ENCODE data around the gene CD101. TPM values are rescaled to one million over a fixed set of nuclear protein-coding genes. Genes with fewer than 3 reads are reported as not detected.

CD101 gene
- total and polyA plus RNA-seq, 10 donors = 1.0 to 15.9 (median 6.8) TPM

DNA sequence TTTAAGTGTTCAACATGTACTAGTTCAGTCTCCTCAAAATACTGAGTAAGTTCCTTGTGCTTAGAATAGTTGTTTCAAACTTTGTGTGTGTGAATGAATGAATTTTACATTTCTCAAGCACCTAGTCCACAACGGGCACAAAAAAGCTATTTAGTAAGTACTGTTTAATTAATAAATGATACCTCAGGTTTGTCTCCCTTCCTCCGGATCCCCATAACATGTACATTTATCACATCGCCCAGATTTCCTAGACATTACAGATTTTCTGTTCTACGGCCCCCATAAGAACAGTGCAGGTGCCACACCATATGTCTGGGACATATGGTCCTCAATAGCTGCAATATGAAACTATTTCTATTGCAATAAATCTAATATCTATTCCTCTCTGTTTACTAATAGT is 57.2 kb downstream of the CD101 start:
- Histone ChIP-seq H3K4me3 (peak overlapping the region in 5 of 8 donors; percentile 74 to 91 (median 79)), H3K9me3 (no peaks in the 10 kb centered on the region), H3K4me1 (peaks cover 6 to 57% (median 24%) of the 10 kb centered on the region in 6 donors), H3K27ac (peak overlapping the region; percentile 67 to 93 (median 86)), H3K27me3 (replicated peaks in 1 of 7) (no peaks in the 10 kb centered on the region), H3K36me3 (peaks cover 0 to 13% (median 0%) of the 10 kb centered on the region in 6 donors)
- DNase-seq = no peak
- intact Hi-C loops (cut with DNase I; ENCODE audit: low total_unique reads) = loop anchor here (5.0 to 10.0 kb wide), 3 partner anchors 204 to 337 kb away; no protein-coding TSS in a partner anchor
- 15 to 31% (median 23%) methylated on average over 4 of the region's 4 CpGs for whole genome bisulfite sequencing, 5 donors
- TF ChIP-seq POLR2AphosphoS5 (IDR thresholded peaks at IDR 0.05) = no peak
- no peak for TF ChIP-seq POLR2A (IDR thresholded peaks at IDR 0.05)
- TF ChIP-seq, protein P1, sequence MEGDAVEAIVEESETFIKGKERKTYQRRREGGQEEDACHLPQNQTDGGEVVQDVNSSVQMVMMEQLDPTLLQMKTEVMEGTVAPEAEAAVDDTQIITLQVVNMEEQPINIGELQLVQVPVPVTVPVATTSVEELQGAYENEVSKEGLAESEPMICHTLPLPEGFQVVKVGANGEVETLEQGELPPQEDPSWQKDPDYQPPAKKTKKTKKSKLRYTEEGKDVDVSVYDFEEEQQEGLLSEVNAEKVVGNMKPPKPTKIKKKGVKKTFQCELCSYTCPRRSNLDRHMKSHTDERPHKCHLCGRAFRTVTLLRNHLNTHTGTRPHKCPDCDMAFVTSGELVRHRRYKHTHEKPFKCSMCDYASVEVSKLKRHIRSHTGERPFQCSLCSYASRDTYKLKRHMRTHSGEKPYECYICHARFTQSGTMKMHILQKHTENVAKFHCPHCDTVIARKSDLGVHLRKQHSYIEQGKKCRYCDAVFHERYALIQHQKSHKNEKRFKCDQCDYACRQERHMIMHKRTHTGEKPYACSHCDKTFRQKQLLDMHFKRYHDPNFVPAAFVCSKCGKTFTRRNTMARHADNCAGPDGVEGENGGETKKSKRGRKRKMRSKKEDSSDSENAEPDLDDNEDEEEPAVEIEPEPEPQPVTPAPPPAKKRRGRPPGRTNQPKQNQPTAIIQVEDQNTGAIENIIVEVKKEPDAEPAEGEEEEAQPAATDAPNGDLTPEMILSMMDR (IDR thresholded peaks at IDR 0.05 in 8 of 11, conservative IDR thresholded peaks at IDR 0.05 in 3 of 11) = no peak

DNA sequence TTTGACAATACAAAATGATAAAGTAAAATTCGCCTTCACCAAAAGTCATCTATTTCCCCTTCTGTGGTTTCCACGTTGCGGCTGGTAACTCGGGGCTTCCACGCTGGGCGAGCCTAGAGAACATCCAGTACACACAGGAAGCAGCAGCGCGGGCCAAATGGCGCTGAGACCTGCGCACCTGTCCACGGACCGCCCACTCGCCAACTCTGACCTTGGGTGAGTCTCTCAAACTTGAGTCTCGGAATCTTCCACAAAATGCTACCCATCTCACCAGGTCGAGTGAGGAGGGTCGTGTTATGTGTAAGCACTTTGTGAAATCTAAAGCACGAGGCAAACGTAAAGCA is 57.7 kb downstream of the CD101 start:
- peak; percentile 93 for DNase-seq
- intact Hi-C loops (cut with DNase I; ENCODE audit: low total_unique reads) = loop anchor here (5.0 to 10.0 kb wide), 3 partner anchors 205 to 337 kb away; no protein-coding TSS in a partner anchor
- Histone ChIP-seq H3K4me3 (peak overlapping the region; percentile 62 to 94 (median 80)), H3K36me3 (peaks cover 0 to 13% (median 0%) of the 10 kb centered on the region in 6 donors), H3K27ac (peak overlapping the region; percentile 67 to 93 (median 86)), H3K4me1 (peaks cover 6 to 59% (median 24%) of the 10 kb centered on the region in 6 donors), H3K9me3 (no peaks in the 10 kb centered on the region), H3K27me3 (replicated peaks in 1 of 7) (no peaks in the 10 kb centered on the region)
- WGBS, 5 donors = 0 to 1% (median 0%) methylated on average over 15 to 18 of the region's 18 CpGs
- peak in 2 of 3 donors; percentile 18 to 70 for TF ChIP-seq POLR2AphosphoS5 (IDR thresholded peaks at IDR 0.05)
- no peak for TF ChIP-seq POLR2A (IDR thresholded peaks at IDR 0.05)
- TF ChIP-seq, protein P1 (IDR thresholded peaks at IDR 0.05 in 8 of 11, conservative IDR thresholded peaks at IDR 0.05 in 3 of 11) = no peak

DNA sequence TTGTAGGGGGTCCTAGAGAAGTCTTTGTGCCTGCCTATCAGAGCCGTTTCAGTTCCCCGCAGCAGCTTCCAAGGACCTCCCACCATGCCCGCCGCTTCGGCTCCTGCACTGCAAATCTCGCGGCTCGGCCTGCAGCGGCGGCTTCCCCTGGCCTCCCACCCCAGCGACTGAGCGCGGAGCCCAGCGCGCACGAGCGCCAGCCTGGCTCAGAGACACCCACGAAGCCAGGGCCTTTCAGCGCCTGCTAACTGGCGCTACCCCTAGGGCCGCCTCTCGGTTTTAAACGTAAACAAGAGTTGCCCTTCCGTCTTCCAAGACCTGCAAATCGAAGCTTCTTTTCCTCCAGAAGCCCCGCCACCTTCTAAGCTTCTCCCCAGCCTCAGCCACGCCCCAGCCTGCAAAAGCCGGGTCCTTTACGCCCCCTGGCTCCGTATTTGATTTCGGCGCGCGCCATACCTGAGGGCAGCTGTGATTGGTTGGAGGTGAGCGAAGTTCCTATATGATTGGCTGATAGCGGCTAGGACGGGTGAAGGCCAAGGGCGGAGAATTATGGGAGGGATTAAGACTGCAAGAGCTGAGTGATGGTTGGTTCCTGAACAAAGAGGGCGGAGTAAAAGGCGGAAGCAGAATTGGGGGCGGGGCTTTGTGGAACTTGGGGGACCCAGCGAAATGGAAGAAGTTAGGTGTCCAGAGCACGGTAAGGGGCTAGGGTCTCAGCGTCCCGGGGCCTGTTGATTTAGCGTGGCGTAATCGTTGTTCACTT is 58.3 kb downstream of the CD101 start, which contains the start of gene TTF2:
Gene TTF2, plus strand, starts transcription at position 649 of the 763 bp plus-strand sequence. Its CDS starts 21 bp downstream, at position 670.
- DNase-seq = peak; percentile 95
- no peaks in the 10 kb centered on the region for H3K9me3 ChIP-seq
- peaks cover 6 to 59% (median 24%) of the 10 kb centered on the region in 6 donors for H3K4me1 ChIP-seq
- peak within 1 kb of the TSS; percentile 62 to 94 (median 80) for H3K4me3 ChIP-seq
- TF ChIP-seq, protein P1 (IDR thresholded peaks at IDR 0.05 in 8 of 11, conservative IDR thresholded peaks at IDR 0.05 in 3 of 11) = peak in 10 of 11 experiments; percentile 15 to 66 (median 52)
- peak in 1 of 3 donors; percentile 28 for TF ChIP-seq POLR2A (IDR thresholded peaks at IDR 0.05)
- peak; percentile 62 to 84 (median 81) for TF ChIP-seq POLR2AphosphoS5 (IDR thresholded peaks at IDR 0.05)
- H3K27ac ChIP-seq = peak within 1 kb of the TSS; percentile 67 to 93 (median 86)
- H3K36me3 ChIP-seq = peaks cover 0 to 13% (median 0%) of the 10 kb centered on the region in 6 donors
- 0 to 1% (median 1%) methylated on average over 31 to 48 of the region's 48 CpGs for WGBS, 5 donors
- intact Hi-C loops (cut with DNase I; ENCODE audit: low total_unique reads) = loop anchor here (5.0 to 10.0 kb wide), 4 partner anchors 205 to 695 kb away; no protein-coding TSS in a partner anchor
- no peaks in the 10 kb centered on the region for H3K27me3 ChIP-seq (replicated peaks in 1 of 7)

Data from spleen (tissue), 11 donors.